RKO (cell line): ENCODE data around the gene TIAL1.
"Not testable (repeated sequence)": the region's sequence is repeated elsewhere in the genome, so short reads cannot be mapped to it uniquely, and the experiment has no call there.

Experiments
- DNase-seq: peaks from one replicate; pipeline ENCODE4 v3.0.0-alpha.2; 2016; ENCODE audit warnings: low spot score

The TIAL1 gene

DNA sequence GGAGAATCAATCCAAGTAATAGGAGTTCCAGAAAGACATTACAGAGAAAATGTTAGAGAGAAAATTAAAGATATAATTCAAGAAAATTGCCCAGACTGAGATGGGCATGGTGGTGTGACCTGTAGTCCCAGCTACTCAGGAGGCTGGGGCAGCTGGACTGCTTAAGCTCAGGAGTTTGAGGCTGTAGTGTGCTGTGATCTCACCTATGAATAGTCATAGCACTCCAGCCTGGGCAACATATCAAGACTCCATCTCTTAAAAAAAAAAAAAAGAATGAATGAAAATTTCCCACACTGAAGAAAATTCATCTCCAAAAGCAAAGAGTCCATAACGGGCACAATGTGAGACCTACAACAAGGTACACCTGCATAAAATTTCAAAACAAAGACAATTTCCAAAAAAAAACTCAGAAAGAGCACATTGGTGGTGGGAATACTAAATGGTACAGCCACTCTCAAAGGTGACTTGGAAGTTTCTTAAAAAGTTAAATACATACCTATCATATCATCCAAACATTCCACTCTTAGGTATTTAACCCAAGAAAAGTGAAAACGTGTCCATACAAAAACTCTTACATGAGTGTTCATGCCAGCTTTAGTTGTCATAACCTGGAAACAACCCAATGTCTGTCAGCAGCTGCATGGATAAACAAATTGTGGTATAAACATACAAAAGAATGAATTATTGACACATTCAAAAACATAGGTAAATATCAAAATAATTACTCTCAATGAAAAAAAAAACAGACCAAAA is 47.3 kb downstream of the TIAL1 start:
- no peak for DNase-seq

DNA sequence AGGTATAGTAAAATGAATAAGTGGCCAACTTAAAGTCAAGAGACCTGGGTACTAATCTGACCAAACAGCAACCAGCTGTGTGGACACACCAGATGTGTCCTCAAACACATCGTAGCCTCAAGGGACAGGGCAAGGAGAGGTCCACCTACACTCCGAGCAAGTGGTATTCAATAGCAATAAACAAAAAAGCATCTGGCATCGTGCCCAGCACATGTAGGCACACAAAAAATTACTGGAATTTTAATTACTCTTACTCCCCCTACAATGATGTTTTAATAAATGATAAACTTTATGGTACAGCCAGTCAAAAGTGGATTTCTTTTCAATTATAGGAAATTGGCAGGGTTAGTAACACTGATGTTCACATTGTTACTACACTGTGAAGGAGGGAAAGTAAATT is 50.8 kb downstream of the TIAL1 start:
- DNase-seq: no peak

DNA sequence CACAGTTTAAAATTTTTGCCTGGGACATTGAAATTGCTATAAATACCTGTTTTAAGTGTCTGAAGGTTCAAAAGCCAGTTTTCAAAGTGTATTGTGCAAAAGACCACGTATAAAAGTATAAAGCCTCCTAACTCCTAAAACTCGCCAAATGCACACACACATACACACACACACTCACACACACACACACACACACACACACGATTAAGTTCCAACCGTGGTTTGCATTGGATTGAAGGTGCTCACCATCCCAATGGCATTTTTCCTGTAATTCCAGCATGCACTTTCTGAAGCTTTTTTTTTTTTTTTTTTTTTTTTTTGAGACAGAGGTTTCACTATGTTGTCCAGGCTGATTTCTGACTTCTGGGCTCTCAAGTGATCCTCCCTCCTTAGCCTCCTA is 51.5 kb downstream of the TIAL1 start:
- no peak for DNase-seq

DNA sequence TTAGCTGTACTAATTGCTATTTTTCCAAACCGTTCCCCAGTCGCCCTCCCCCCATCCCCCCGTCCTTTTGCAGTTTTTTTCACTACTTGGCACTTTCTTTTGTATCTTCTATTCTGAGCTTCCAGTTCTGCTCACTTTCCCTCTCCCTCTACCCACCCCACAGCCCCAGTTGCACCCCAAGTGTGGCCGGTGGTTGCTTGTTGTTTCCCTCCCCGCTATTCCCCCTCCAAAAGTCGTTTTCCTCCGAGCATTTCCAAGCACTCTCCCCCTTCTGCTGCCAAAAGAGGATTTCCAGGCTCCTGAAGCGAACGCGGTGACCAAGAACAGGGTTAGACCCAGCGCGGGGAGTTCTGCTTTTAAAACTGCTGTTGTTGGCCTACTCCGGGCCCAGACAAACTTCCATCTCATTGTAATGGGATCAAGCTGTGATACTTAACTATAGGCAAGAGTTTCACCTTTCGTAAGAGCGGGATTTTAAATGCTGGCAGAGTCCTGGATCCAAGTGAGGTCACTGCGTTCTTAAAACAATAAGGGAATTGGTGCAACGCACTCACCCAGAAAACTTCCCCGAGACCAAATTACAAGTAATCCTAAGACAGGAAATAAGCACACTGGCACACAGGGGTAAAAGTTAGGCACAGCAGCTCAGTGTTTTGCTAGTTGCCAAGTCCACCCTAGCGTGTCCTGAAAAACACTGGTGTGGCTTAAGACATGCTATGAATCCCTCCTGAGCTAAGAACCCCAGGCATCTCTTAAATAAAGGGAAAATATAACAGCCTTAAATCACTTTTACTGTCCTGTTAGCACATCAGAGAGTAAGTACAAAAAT is 52.7 kb downstream of the TIAL1 start:
- no peak for DNase-seq

DNA sequence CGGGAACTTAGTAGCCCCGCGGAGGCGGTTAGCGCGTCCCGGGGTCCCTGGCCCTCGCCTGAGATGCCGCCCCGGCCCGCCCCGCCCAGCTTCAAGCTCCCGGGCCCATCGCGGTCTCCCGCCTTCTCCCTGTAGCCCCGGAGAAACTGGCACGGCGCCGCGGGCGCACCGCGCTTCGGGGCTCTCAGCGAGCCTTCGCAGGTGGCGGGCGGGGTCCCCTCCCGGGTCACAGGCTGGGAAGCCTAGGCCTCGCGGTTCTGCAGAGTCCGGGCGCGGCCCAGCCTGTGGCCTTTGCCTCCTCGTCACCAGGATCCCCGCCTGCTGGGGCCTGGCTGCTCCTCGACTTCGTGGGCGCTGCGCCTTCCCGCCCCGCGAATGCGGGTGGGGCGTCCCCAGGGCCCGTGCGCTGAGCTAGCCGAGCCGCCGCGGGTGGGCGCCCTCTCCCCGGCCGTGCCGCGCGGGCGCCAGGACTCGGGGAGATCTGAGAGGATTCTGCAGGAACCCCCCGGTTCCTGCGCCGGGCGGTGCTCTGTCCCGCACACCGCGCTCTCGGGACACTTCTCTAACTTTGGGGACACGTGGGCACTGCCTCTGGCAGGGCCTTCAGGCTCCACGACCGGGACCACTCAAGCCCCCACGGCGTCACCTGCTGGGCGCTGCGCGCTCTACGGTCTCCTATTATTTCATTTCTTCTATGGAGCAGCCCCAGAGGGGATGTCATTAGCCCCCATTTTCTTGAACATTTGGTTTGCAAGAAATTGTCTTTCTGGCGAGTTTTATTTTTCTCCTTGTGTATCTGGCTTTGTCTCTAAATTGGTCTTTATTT is 53.6 kb downstream of the TIAL1 start:
- DNase-seq: peak; percentile 70

DNA sequence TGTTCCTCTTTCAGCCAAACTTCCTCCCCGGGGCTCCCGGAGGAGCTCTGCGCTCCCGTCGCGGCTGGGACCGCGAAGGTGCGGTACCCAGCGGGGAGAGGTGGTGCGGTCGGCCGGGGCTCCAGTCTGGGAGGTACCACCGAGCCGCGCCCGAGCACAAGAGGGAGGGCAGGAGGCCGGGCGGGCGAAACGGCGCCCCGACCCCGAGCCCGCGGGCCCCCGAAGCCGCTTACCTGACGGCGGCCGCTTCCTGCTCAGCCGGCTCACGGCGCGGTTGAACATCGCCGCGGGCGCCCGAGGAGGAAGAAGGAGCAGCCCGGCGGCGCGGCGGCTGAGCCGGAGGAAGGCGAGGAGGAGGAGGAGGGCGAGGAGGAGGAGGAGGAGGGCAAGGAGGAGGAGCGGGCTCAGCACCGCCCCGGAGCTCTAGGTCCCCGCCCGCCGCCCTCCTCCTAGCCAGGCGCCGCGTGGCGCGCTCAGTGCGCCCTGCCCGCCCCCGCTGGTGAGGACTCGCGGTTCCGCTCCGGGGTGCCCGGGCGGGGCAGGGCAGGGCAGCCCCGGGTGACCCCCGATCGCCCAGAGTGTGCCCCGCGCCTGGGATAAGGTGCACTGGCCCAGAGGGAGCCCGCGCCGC is 54.3 kb downstream of the TIAL1 start, which contains the start of gene RGS10:
Gene RGS10, minus strand, starts transcription at position 363 of the 631 bp plus-strand sequence. Its CDS starts 81 bp downstream, at position 282.
- DNase-seq: peak; percentile 87

DNA sequence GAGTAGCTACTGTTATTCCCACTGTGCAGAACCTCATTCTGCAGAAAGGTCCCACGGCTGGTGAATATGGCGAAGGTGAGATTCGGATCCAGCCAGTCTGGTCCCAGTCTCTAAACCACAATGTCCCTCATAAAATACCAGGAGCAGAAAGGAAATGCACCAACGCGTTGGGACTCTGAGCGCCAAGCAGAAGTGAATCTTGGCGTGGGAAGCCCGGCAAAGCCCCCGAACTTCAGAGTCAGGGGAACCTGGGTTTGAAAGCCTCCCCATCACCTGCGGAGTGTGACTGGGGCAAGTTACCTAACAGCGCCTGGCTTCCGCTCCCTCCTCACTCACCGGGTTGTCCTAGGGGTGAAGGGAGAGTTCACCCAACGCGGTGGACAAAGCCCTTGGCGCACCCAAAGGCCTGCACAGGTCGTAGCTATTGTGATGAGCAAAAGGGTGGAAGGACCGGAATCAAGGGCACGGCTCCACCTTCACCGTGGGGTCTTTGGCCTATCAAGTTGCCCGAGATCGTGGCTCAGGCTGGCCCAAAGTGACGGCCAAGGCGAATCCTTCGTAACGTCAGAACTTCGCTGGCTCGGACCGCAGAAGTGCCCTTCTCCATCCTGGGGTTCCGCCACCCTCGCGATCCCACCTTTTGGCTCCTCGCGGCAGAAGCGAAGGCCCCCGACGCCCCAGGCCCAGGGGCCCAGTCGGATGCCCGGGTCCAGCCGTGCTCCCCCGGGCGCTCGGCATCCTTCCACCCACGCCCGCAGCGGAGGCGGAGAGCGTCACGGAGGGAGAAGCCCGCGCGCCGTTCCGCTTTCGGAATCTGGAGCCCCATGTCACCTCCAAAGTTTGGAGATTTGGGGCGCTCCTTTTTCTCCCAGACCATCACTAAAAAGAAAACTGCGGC is 55.1 kb downstream of the TIAL1 start:
- peak; percentile 45 for DNase-seq

DNA sequence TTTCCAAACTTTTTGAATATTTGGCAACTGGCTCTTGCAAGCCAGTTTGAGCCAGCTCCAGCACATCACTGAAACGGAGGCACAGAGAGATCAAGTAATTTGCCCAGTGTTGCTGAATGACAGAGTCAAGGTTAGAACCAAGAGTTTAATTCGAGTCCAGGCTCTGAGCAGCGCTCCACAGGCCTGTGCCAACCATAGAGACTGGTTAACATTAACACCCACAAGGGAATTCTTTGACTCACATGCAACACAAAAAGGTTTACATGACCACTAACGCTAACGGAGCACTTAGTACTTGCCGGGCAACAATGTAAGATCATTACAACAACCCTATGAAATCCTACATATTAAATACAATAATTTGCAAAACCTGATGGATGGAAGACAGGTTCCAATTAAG is 55.7 kb downstream of the TIAL1 start:
- peak; percentile 58 for DNase-seq

DNA sequence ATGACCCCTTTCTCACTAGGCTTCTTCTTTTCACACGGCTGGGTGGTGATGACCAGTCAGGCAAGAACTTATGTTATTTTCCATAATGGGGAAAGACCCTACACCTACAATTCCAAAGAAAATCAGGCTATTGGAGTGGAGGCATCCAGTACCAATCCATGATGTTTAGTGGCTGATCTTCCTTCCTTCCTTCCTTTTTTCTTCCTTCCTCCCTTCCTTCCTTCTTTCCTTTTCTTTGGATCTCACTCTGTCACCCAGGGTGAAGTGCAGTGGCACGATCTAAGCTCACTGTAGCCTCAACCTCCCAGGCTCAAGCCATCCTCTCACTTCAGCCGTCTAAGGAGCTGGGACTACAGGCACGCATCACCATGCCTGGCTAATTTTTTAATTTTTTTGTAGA is 56.7 kb downstream of the TIAL1 start:
- DNase-seq: no peak

DNA sequence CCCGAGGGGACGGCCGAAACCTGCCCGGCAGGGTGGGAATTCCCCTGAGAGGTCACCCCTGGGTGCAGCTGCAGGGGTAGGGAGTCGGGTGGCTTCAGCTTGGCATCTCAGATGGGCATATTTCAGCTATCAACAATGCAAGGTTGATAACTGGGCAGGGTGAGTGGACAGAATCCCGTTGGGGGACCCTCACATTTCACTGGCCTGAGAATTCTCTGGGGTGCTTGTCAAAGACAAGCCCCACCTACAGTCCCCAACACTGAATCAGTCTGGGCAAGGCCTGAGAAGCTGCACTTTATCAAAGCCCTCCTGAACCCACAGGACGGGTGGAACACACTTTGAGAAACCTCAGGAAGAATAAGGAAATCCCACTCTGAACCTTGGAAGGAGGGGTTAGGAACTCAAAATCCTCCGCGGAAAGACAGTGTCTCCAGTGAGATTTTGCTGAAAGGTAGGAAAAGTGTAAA is 57.4 kb downstream of the TIAL1 start:
- no peak for DNase-seq

DNA sequence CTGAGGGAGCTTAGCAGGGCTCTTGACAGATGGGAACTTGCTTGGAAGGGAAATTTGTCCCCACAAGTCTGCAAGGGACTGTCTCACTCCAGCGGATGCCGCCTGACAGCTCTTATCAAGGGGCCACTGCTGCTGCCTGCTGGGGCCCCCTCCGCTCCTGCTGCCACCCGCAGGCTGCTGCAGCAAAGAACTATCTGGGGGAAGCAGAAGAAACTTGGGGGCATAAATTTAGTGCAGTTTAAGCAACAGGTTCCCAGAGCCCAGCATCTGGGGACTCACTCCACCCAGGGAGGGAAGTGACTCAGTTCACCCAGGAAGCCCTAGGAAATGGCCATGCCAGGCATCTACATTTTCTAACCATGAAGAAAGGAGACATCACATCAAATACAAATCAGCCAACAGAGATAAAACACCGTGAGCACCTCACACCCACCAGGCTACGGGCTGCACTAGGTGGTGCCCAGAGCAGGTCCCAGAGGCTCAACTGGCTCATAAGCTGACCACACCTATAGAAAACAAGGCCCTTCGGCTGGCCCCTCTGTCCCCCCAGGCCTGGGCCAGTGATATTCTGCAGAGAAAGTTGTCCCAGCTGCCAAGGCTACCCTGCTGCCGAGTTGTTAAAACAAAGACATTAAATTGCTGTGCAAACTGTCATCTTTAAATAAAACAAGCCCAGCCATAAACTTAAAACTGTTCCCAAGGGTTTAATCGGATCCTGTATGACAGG is 58.0 kb downstream of the TIAL1 start:
- DNase-seq: peak; percentile 31

DNA sequence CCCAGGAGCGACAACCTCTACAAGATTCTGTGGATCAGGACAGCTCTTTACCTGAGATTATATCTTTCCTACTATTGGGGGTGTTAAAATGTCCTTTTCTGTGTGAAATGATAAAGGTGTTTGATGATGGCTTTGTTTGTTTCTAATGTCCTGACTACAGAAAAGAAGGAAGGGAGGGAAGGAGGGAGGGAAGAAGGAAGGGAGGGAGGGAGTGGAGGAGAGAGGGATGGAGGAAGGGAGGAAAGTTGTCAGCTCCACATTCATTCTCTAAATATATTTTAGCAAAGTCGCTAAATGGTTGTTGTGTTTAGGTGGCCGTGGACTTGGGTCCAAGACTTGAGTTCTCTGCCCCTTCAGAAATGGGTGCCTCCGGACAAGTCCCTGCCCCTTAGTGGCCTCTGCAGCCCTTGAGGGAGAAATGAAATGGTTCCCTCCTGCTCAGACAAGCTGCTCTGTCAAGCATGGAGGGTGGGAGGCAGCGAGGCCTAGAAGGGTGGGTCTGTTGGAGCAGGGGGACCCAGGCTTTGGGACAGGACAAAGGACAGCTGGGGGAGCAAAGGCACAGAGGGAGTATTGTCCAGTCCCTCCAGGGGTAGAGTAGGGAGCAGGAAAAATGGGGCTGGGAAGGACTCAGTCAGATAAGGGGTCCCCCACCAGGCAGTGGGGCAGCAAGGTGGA is 58.7 kb downstream of the TIAL1 start:
- no peak for DNase-seq

DNA sequence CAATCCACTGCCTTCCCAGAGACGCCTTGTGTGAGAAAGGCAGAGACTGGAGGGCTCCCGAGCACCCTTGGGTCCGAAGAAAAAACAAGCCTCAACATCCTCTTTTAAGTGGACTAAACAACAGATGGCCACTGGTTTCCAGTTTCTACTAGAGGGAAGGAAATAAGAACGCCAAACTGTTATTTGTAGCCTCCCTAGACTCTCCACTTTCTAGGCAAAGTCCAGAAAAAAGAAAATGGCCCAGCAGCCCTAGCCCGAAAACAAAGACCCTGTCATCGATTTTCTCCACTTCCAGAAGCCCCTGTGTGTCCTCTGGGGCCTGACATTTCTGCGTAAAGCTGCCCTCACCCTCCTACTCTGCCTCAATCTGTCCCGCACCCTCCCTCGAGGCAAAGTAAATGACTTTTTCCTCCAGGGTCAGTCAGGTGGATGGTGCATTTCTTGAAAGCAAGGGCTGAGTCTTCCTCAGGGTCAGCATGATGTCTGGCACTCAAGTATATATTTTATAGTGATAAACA is 60.2 kb downstream of the TIAL1 start:
- DNase-seq: no peak

DNA sequence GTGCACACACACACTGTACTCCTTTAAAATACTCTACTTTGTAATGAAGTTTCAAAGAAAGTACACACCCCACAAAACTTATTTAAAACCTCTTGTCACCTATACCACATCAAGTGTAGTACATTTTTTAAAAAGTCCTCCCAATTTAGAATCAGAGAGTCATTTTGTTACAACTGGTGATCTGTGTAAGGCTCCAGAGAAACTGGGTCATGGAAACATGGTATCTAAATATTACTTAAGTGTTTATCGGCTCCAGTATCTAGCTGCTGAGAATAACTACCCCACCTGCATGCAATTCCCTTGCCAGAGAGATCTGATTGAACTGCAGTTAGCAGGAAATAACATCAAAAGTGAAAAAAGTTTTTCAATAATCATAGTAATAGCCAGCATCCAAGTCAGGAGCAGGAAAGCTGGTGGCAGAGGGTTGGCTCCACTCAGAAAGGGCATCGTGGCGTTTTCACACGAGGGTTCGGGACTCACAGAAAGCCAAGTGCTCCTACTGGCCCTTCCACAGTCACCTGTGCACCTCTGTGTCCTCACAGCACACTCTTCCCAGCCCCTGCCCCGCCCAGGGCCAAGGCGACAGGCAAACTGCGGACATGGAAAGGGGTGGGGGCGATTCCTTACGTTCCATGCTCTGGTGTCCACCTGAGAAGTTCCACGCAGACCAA is 60.8 kb downstream of the TIAL1 start:
- DNase-seq: no peak

DNA sequence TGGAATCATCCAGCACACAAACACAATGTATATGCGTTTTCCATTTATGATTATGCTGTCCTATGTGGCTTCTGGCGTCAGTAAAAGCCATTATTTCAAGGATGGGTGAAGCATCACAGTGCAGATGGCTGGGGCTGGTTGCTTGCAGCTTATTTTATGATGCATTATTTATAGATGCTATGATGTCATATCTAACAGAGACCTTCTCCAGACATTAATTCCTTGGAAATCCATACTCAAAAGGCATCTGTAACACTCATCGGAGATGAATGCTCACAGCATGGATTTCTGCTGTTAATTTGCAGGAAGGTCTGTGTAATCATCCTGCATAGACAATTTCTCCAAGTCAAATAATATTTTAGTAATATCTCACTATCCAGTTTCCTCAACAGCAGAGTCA is 61.5 kb downstream of the TIAL1 start:
- DNase-seq: no peak

DNA sequence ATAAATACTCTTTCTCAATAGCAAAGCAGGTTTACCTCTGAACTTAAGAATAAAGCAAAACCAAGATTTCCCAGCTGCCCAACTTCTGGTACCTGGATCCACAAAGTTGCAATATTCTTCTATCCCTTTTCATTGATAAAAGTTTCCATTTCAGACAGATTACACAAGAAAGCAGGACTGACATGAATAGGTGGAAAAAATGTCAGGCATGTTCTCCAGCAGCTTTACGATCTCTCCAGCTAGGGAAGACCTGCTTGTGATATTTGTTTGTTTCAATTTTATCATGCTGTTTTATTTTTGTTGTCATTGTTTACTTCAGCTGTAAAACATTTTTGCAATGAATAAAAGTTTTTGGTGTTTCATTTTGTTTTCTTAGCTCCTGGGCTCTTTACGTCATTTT is 63.3 kb downstream of the TIAL1 start:
- no peak for DNase-seq

DNA sequence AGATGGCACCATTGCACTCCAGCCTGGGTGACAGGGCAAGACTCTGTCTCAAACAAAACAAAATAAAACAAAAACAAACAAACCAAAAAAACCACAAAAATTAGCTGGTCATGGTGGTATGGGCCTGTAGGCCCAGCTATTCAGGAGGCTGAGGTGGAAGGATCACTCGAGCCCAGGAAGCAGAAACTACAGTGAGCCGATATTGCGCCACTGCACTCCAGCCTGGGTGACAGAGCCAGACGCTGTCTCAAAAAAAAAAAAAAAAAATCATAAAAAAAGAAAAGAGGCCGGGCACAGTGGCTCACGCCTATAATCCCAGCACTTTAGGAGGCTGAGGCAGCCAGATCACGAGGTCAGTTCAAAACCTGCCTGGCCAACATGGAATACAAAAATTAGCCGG is 64.0 kb downstream of the TIAL1 start:
- not testable (repeated sequence) for DNase-seq

DNA sequence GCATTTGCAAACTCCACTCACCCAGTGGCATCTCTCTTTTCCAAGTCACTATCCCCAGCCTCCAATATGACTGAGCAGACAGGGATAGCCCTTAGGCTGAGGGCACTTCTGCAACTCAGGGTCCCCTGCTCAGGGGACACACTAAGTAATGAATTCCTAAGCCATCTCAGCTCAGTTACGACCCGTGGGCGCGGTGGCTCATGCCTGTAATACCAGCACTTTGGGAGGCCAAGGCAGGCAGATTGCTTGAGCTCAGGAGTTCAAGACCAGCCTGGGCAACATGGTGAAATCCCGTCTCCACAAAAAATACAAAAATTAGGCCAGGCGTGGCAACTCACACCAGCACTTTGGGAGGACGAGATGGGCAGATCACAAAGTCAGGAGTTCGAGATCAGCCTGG is 64.5 kb downstream of the TIAL1 start:
- not testable (repeated sequence) for DNase-seq

DNA sequence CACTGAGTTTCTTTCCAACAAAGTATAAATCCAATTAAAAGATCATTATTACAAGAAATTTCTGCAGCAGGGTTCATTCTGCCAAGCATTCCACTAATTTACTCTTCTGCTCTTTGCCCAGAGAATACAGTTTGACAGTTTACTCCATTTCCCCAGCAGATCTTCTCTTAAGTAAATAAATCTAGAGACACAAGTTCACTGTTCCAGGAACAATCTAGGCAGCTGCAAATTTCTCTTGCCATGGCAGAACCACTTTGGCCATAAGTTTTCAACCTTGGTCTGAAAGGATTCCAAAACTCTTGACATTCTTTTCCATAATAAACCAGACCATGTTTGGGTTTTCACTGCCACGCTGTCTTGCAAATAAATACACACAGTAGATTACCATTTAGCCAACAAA is 65.7 kb downstream of the TIAL1 start:
- no peak for DNase-seq
